ENCODE measurements around the gene FGF8.
A peak's percentile ranks its signal among the peaks of the same experiment; 100 is the strongest.

Gene FGF8, protein sequence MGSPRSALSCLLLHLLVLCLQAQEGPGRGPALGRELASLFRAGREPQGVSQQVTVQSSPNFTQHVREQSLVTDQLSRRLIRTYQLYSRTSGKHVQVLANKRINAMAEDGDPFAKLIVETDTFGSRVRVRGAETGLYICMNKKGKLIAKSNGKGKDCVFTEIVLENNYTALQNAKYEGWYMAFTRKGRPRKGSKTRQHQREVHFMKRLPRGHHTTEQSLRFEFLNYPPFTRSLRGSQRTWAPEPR

DNA sequence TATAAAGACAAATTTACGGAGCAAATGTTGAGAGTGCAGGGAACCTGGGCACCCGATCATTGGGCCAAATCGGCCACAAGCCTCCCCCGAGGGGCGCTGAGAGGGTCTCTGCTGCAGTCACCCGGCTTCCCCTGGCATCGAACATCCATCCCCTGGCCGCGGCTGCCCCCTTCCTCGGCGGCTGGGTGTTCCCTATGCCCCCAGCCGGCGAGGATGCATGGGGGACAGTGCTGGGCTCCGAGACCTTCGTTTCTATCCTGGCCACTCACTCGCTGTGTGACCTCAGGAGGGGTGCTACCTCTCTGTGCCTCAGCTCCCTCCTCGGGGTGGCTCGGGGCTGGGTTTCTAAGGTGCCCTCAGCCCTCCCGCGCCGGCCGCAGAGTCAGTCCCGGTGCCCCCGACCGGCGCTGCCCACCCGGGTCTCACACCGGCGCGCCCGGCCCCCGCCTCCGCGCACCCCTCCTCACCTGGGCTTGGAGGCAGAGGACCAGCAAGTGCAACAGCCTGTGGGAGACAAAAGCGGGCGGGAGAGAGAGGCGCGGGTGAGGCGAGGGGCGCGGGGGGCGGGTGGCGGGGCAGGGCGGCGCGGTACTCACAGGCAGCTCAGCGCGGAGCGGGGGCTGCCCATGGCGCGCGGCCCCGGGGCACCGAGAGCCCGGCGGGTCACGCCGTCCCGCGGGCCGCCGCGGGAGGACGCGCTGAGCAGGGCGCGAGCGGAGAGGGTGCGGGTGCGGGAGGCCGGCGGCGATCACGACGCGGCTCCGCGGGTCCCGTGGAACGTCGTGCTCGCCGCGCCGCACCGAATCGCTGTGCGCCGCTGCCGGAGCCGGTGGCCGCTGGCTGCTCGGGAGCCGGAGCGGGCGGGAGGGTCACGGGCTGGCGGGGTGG, at the start of gene FGF8:
Gene FGF8, minus strand, starts transcription at position 842 of the 888 bp plus-strand sequence. Its CDS starts 214 bp downstream, at position 628.
- TF ChIP-seq GATA1 (IDR thresholded peaks at IDR 0.05; ENCODE audit: low read depth, low read length) (no peak), POLR2A (IDR thresholded peaks at IDR 0.05; ENCODE audit: low read length) (no peak)
- no peak for DNase-seq

DNA sequence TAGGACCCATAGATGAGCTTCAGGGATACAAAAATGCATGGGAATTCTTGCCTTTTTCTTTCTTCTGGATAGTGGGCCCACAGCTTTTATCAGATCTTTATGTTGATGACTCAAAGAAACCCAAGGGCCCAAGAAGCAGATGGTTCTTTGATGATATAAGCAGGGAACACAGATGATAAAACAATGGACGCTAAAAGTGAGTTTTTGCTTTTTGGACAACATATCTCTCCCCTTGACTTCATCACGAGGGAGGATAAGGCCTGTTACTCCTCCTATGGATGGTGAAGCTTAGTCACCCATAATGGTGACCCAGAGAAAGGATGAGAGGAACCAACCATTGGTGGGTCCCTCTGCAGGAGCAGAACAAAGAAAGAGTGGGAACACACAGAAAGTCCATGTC, 48.8 kb upstream of the FGF8 start:
- DNase-seq: peak; percentile 63 to 85
- no peak for TF ChIP-seq GATA1 (IDR thresholded peaks at IDR 0.05; ENCODE audit: low read depth, low read length)
- no peak for TF ChIP-seq POLR2A (IDR thresholded peaks at IDR 0.05; ENCODE audit: low read length)

DNA sequence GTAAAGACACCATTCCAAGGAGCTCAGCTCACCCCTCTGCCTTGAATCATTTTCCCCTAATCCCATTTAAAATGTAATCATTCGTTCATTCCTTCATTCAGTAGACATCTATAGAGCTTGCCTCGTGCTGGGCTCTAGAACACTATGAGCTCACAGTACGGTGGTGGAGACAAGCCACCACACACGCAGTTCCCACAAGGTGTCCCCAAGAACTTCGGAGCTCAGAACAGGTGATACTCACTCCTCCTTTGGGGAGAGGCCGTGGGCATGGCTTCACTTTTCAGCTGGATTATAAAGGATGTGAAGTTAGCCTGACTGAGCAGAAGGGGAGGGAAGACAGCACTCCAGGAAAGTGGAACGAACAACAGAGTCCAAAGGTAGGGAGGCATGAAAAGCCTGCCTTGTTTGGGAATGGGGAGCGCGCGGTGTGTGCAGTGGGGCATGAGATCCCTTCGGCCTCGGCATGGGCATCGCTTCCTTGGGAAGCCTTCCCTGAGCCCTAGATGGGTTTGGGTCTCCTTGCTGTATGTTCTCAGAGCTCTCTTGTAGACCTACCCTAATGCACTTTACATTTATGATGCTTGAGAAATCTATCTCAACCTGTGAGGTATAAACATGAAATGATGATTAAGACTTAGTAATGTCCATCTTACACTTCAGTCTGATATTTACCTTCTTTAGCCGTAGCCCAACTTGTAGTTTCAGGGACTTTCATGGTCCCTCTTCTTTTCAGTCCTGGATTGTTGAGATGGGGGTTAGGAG, 43.1 kb upstream of the FGF8 start:
- DNase-seq: no peak
- TF ChIP-seq GATA1 (IDR thresholded peaks at IDR 0.05; ENCODE audit: low read depth, low read length) (no peak), POLR2A (IDR thresholded peaks at IDR 0.05; ENCODE audit: low read length) (no peak)

DNA sequence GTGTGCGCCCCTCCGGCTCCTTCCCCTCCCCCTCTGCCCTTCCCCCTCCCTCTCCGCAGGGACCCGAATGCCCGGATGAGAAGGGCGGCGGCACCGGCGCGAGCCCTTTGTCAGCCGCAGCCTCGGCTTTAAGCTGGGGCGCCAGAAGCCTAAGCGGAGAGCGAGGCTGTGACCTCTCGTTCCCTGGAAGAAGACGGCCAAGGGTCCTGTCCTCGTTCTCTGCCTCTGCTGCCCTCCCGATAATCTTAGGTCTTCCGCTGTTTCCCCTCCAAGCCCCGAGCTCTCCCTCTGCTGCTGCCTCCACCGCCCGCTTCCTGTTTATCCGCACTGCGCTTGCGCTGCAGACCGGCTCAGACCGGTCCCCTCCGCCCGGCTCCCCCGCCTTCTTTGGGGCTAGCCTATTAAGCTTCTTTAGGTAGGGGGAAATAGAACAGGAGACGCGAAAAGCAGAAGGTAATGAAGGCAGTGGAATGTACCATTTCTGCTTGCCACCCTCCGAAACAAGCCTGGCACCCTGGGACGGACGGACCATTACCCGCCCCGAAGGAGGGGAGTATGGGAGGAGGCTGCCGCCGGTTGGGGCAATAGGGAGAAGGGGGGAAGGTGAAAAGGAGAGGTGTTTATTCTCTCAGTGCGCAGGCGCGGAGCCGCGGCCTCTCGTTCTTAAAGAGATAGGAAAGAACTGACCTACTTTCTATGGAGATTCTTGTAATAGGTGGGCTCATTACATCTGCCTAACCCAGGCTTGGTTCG, 42.4 kb upstream of the FGF8 start, which contains the start of gene OGA:
Gene OGA, minus strand, starts transcription at position 326 of the 753 bp plus-strand sequence. CDS start 422 bp downstream, outside the sequence.
- peak; percentile 99 to 100 for DNase-seq
- TF ChIP-seq POLR2A (IDR thresholded peaks at IDR 0.05; ENCODE audit: low read length): peak; percentile 95
- TF ChIP-seq GATA1 (IDR thresholded peaks at IDR 0.05; ENCODE audit: low read depth, low read length): no peak

DNA sequence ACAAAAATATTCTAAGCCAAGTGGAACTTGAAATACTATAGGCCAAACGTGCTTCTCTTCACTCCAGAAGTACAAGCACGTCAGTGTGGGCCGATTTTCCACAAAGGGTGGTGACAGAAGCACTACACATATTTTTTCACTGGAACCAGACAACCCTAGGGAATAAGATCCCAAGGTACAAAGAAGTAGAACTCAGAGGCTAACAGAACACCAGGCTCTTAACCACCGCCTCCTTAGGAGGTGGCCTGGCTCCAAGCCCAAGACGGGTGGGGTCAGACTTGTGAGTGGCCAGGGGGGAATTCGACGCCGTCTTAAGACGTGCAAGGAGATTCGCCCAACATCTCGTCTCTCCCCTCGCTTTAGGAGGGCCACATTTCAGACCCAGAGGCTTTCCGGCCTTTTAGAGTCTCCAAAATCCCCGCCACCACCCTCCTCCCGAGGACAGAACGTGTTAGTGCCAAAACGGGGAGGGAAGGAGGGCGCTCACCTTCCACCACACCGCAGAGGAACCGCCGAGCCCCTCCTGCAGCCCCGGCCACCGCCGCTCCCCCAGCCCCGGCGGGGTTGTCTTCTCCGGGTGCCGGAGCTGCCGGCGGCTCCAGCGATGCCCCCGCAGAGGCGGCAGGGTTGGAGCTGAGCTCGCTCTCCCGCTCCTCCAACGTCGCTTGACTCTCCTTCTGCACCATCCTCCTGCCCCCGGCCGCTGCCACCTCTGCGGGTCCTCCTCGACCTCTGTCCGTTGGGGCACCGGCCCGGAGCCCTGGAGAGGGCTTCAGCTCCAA, 41.6 kb upstream of the FGF8 start:
- DNase-seq: peak; percentile 95 to 97
- no peak for TF ChIP-seq GATA1 (IDR thresholded peaks at IDR 0.05; ENCODE audit: low read depth, low read length)
- no peak for TF ChIP-seq POLR2A (IDR thresholded peaks at IDR 0.05; ENCODE audit: low read length)

DNA sequence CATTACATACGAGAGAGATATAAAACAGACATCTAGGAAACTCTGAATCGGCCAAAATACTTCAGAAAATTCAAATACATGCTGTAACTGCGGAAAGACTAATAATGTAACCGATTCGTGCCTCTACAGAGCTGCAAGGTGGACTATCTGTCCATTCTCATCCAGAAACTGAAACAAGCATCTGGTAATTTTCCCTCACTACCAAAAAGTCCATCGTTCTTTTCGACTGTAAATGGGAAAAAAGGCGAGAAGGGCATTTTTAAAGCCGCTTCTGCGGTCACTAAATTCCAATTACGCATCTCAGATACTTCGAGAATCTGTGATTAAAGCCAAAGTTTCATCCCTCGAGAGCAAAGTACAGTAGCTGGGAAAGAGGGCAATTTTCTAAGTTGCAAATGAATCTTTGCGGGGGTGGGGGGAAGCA, 41.0 kb upstream of the FGF8 start:
- TF ChIP-seq POLR2A (IDR thresholded peaks at IDR 0.05; ENCODE audit: low read length) (no peak), GATA1 (IDR thresholded peaks at IDR 0.05; ENCODE audit: low read depth, low read length) (no peak)
- no peak for DNase-seq

DNA sequence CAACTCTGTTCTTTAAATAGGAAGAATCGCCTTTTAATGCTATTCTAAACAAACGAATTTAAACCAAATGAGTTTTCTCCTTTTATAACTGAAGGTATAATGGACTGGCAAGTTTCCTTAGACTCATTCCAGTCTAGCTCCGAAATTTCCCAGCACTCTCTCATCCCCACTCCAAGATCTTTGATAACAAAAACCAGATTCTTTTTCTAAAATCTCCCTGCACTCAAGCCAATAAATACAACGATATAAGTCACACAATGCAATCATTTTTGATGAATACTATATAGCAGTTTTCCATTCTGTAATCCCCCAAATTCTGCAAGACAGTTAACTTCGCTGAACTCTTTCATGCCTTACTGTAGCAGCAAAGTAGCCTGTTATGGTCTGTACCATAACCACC, 40.5 kb upstream of the FGF8 start:
- DNase-seq: peak in 1 of 2 experiments; percentile 30

DNA sequence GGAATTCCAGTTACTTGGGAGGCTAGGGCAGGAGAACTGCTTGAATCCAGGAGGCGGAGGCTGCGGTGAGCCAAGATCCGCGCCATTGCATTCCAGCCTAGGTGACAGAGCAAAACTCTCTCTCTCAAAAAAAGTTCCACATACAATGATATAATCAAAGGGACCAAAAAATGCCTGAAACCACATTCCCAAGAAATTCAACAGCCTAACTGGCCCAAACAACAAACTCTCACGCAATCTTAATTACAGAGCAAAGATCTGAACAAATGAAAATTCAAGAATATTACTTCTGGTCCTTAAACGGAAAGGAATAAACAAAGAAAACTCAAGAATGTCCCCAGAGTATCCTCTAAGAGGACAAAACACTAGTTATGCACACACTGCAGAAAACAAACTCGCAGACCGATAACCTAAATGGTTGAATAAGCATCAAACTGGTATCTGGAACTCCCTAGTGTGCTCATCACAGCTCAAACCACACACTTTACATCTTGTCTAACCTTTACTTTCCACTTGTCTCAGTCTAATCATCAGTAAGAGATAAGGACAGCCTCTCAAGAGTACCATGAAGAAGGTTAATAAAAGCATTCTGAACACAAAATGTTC, 38.7 kb upstream of the FGF8 start:
- no peak for TF ChIP-seq POLR2A (IDR thresholded peaks at IDR 0.05; ENCODE audit: low read length)
- no peak for TF ChIP-seq GATA1 (IDR thresholded peaks at IDR 0.05; ENCODE audit: low read depth, low read length)
- peak; percentile 19 to 23 for DNase-seq

More for the DNA sequence above, 40.5 kb upstream of the FGF8 start:
- TF ChIP-seq POLR2A (IDR thresholded peaks at IDR 0.05; ENCODE audit: low read length): no peak
- no peak for TF ChIP-seq GATA1 (IDR thresholded peaks at IDR 0.05; ENCODE audit: low read depth, low read length)

DNA sequence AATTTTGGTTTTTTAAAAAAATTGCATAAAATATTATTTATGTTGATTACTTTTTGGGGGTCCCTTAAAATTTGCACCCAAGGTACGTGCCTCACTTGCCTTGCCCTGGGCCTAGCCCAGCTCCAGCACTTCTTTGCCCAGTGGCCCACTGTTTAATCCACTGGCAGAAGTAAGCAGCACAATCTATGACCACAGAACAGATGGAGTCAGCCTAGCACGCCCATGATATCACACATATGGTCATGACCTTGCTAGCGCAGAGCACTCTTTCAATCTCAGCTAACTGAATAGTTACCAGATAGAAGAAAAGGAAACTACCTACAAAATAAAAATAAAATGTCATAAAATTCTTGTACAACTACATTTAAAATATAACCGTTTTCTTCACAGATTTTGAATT, 36.7 kb upstream of the FGF8 start:
- DNase-seq: peak; percentile 22 to 39

DNA sequence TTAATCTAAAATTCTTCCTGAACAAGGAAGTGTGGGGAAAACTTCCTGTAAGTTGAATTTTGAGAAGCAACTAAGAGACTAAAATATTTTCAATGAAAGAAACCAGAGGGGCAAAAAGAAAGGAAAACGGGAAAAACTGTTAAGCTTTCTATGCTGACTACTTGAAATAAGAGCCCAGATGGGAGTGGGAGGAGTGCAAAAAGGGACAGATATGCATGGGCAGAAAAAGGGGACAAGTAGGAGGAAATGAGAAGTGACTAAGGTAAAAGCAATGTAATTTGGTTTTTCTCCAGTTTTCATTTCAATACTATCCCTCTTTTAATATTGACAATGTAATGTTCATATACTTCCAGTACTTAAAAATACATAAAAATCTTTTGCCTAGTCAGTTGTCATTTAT, 31.2 kb upstream of the FGF8 start:
- no peak for DNase-seq
- TF ChIP-seq POLR2A (IDR thresholded peaks at IDR 0.05; ENCODE audit: low read length): no peak
- TF ChIP-seq GATA1 (IDR thresholded peaks at IDR 0.05; ENCODE audit: low read depth, low read length): no peak

More for the DNA sequence above, 36.7 kb upstream of the FGF8 start:
- TF ChIP-seq POLR2A (IDR thresholded peaks at IDR 0.05; ENCODE audit: low read length) (no peak), GATA1 (IDR thresholded peaks at IDR 0.05; ENCODE audit: low read depth, low read length) (no peak)

DNA sequence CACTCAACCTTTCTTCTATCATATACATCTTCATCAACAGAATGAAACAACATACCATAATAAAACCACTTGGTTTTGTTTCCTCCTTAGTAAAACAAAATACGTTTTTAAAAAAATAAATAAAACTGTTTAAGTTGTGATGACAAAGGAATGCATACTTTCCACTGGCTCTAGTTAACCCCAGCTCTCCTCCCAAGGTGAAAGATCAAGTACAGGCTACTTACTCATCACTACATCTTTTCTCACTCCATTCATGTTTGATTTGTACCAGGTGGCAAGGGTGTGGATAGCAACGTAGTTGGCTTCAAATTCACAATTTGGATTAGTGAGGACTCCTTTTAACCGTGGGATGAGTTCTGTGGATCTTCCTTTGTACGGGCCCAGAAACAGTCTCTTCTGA, 27.6 kb upstream of the FGF8 start:
- no peak for DNase-seq
- TF ChIP-seq POLR2A (IDR thresholded peaks at IDR 0.05; ENCODE audit: low read length) (no peak), GATA1 (IDR thresholded peaks at IDR 0.05; ENCODE audit: low read depth, low read length) (no peak)

All from erythroblast (primary cell).